ENCODE data around the gene MYCBPAP.
A peak's percentile ranks its signal among the peaks of the same experiment; 100 is the strongest.

Gene MYCBPAP

GRCh38 chr17:50517504-50518383 is 9.5 kb downstream of the MYCBPAP start:
- no peak for DNase-seq

- DNase-seq = no peak
Observed at GRCh38 chr17:50518384-50519023, 10.3 kb downstream of the MYCBPAP start.

- no peak for DNase-seq
Observed at GRCh38 chr17:50519141-50519834, 11.0 kb downstream of the MYCBPAP start.

GRCh38 chr17:50520483-50520882 is 12.2 kb downstream of the MYCBPAP start:
- no peak for DNase-seq

GRCh38 chr17:50521514-50521913 is 13.3 kb downstream of the MYCBPAP start:
- DNase-seq = no peak

- DNase-seq = no peak
Observed at GRCh38 chr17:50522766-50523165, 14.5 kb downstream of the MYCBPAP start.

GRCh38 chr17:50523208-50523607 is 15.0 kb downstream of the MYCBPAP start:
- no peak for DNase-seq

GRCh38 chr17:50524838-50525237 is 16.6 kb downstream of the MYCBPAP start:
- no peak for DNase-seq

- no peak for DNase-seq
Observed at GRCh38 chr17:50527155-50527762, 19.0 kb downstream of the MYCBPAP start.

GRCh38 chr17:50527949-50528474 is 19.8 kb downstream of the MYCBPAP start:
- no peak for DNase-seq

GRCh38 chr17:50529849-50530248 is 21.6 kb downstream of the MYCBPAP start:
- DNase-seq = no peak

GRCh38 chr17:50531428-50532025 is 23.3 kb downstream of the MYCBPAP start:
- peak in 1 of 2 donors; percentile 47 for DNase-seq

- DNase-seq = no peak
Observed at GRCh38 chr17:50532452-50533024, 24.3 kb downstream of the MYCBPAP start, which contains the start of gene EPN3. TSS of gene EPN3 (plus strand) at chr17:50532735. CDS start at chr17:50536557, 3,822 bp downstream.

- DNase-seq = no peak
Observed at GRCh38 chr17:50533185-50533584, 24.9 kb downstream of the MYCBPAP start.

- no peak for DNase-seq
Observed at GRCh38 chr17:50533720-50534148, 25.5 kb downstream of the MYCBPAP start.

- DNase-seq = no peak
Observed at GRCh38 chr17:50534222-50534978, 26.2 kb downstream of the MYCBPAP start.

GRCh38 chr17:50534979-50535326 is 26.7 kb downstream of the MYCBPAP start:
- DNase-seq = no peak

- no peak for DNase-seq
Observed at GRCh38 chr17:50535407-50535806, 27.2 kb downstream of the MYCBPAP start.

- DNase-seq = no peak
Observed at GRCh38 chr17:50536683-50537646, 28.7 kb downstream of the MYCBPAP start.
